Breast epithelium (tissue), 4 donors: ENCODE measurements around the gene DDR1. TPM values are rescaled to one million over a fixed set of nuclear protein-coding genes. Genes with fewer than 3 reads are reported as not detected.
"Not testable (repeated sequence)": the region's sequence is repeated elsewhere in the genome, so short reads cannot be mapped to it uniquely, and the experiment has no call there.

Experiments used
- DNase-seq, 2 donors: peaks; one replicate each; pipeline ENCODE4 v3.0.0-alpha.2; 2019; ENCODE audit warnings: low spot score in 2 of 2
- H3K27ac ChIP-seq, 2 donors: fragments of 200-600 bp; sonication (generic) in 1 of 2; one replicate each; pipeline ENCODE4 v1.5.1; 2016 to 2019; ENCODE audit warnings: mild to moderate bottlenecking in 1 of 2
- H3K27me3 ChIP-seq, 2 donors: fragments of 200-600 bp; sonication (generic) in 1 of 2; one replicate each; pipeline versions ENCODE4 v1.5.1 to v1.6.0; 2017 to 2019; ENCODE audit warnings: control low read depth in 1 of 2, mild to moderate bottlenecking in 1 of 2
- H3K36me3 ChIP-seq: fragments of 200-600 bp; one replicate; pipeline ENCODE4 v1.5.1; 2019
- H3K4me1 ChIP-seq, 2 donors: fragments of 200-600 bp; sonication (generic); one replicate each; pipeline ENCODE4 v1.5.1; 2016 to 2019; ENCODE audit warnings: control low read depth in 1 of 2
- H3K4me3 ChIP-seq, 3 donors: fragments of 200-600 bp; sonication (generic); 1 replicate in 2 of 3; 2 replicates in 1 of 3; pipeline ENCODE4 v1.5.1; 2016 to 2019; ENCODE audit warnings: mild to moderate bottlenecking in 3 of 3, moderate library complexity in 2 of 3
- H3K9me3 ChIP-seq, 2 donors: fragments of 200-600 bp; sonication (generic) in 1 of 2; one replicate each; pipeline ENCODE4 v1.5.1; 2016 to 2019; ENCODE audit warnings: control low read depth in 1 of 2
- CTCF ChIP-seq, 3 donors: fragments of 450-650 bp; IDR thresholded peaks; one replicate each; pipeline ENCODE4 v1.5.1; 2016 to 2017; ENCODE audit warnings: antibody characterized with exemption in 3 of 3, mild to moderate bottlenecking in 3 of 3, moderate library complexity in 3 of 3
- POLR2A ChIP-seq: fragments of 450-650 bp; IDR thresholded peaks from one replicate; pipeline ENCODE4 v1.6.1; 2016; ENCODE audit warnings: antibody characterized with exemption, mild to moderate bottlenecking, moderate library complexity
- POLR2AphosphoS5 ChIP-seq, 3 donors: sonication (generic); formaldehyde crosslinking; IDR thresholded peaks; one replicate each; pipeline ENCODE4 v1.6.1; 2017; ENCODE audit warnings: antibody characterized with exemption in 3 of 3
- intact Hi-C: fragments of 100-400 bp; cut with DNase I; formaldehyde crosslinking; loops from one replicate; pipeline ENCODE4 v1.15.1; 2023; ENCODE audit warnings: low total_unique reads
- total RNA-seq, 3 donors: library from RNA; depleted of rRNA; stranded (reverse); fragments of >200 nt; gene quantifications; one replicate each; pipeline ENCODE4 v1.1.0, GENCODE V29; 2016

The DDR1 gene
- total RNA-seq, 3 donors from 2014 or later = 18.1 to 149 (median 72.1) TPM

- H3K4me3 ChIP-seq = no peak overlapping the region
- H3K27ac ChIP-seq = no peak overlapping the region
- intact Hi-C loops = no loop called here
- TF ChIP-seq POLR2A (no peak), POLR2AphosphoS5 (IDR thresholded peaks at IDR 0.05) (no peak)
- no peak for DNase-seq
- no peaks in the 10 kb centered on the region for H3K4me1 ChIP-seq
- H3K9me3 ChIP-seq = peaks cover 0 to 5% of the 10 kb centered on the region in 2 donors
- no peaks in the 10 kb centered on the region for H3K36me3 ChIP-seq
- H3K27me3 ChIP-seq = no peaks in the 10 kb centered on the region
These were observed 29.9 kb upstream of the DDR1 start for GRCh38 chr6:30854285-30855040.

GRCh38 chr6:30855429-30856075 lies 28.8 kb upstream of the DDR1 start:
- no peak overlapping the region for H3K4me3 ChIP-seq
- no peaks in the 10 kb centered on the region for H3K27me3 ChIP-seq
- H3K36me3 ChIP-seq = no peaks in the 10 kb centered on the region
- no peak for DNase-seq
- H3K27ac ChIP-seq = no peak overlapping the region
- H3K4me1 ChIP-seq = no peaks in the 10 kb centered on the region
- intact Hi-C loops = no loop called here
- H3K9me3 ChIP-seq = peaks cover 0 to 5% of the 10 kb centered on the region in 2 donors
- TF ChIP-seq POLR2A = no peak
- TF ChIP-seq POLR2AphosphoS5 (IDR thresholded peaks at IDR 0.05) = no peak
- TF ChIP-seq CTCF (IDR thresholded peaks at IDR 0.05) = no peak

- H3K4me3 ChIP-seq = no peak overlapping the region
- intact Hi-C loops = no loop called here
- DNase-seq = no peak
- no peaks in the 10 kb centered on the region for H3K27me3 ChIP-seq
- no peaks in the 10 kb centered on the region for H3K36me3 ChIP-seq
- no peaks in the 10 kb centered on the region for H3K4me1 ChIP-seq
- TF ChIP-seq POLR2A (no peak), POLR2AphosphoS5 (IDR thresholded peaks at IDR 0.05) (no peak), CTCF (IDR thresholded peaks at IDR 0.05) (no peak)
- no peak overlapping the region for H3K27ac ChIP-seq
- no peaks in the 10 kb centered on the region for H3K9me3 ChIP-seq
These were observed 27.2 kb upstream of the DDR1 start for GRCh38 chr6:30857112-30857511.

- DNase-seq = no peak
These were observed 26.8 kb upstream of the DDR1 start for GRCh38 chr6:30857549-30857948.

GRCh38 chr6:30859726-30860125 lies 24.6 kb upstream of the DDR1 start:
- H3K4me1 ChIP-seq, H3K4me3 ChIP-seq, H3K9me3 ChIP-seq, H3K36me3 ChIP-seq, H3K27ac ChIP-seq, intact Hi-C loops, H3K27me3 ChIP-seq, DNase-seq: not testable (repeated sequence)

More at GRCh38 chr6:30857549-30857948, 26.8 kb upstream of the DDR1 start:
- TF ChIP-seq POLR2A (no peak), CTCF (IDR thresholded peaks at IDR 0.05) (no peak), POLR2AphosphoS5 (IDR thresholded peaks at IDR 0.05) (no peak)
- no peaks in the 10 kb centered on the region for H3K4me1 ChIP-seq
- no peaks in the 10 kb centered on the region for H3K36me3 ChIP-seq
- no peaks in the 10 kb centered on the region for H3K9me3 ChIP-seq
- no peak overlapping the region for H3K27ac ChIP-seq
- H3K4me3 ChIP-seq = no peak overlapping the region
- intact Hi-C loops = no loop called here
- no peaks in the 10 kb centered on the region for H3K27me3 ChIP-seq
